Measurements from ENCODE around the gene BABAM2.
"Not testable (repeated sequence)": the region's sequence is repeated elsewhere in the genome, so short reads cannot be mapped to it uniquely, and the experiment has no call there.

Gene BABAM2

DNA sequence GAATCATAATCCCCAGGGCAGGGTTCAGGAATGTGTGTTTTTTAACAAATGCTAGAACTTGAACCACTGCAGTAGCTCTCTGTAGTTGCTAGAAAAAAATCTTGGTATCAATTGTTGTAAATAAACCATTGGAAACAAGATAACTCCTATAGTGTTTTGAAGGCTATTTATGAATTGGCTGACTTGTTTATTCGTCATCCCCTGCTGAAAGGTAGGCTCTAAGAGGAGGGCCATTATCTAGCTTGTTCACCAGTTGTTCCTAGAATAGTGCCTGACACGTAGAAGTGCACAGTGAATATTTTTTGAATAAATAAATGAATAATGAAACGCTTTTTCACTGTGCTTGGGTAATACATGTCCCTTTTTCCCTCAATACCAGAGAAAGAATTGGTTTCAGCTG is 211.4 kb downstream of the BABAM2 start:
- TF ChIP-seq POLR2A (IDR thresholded peaks at IDR 0.05; ENCODE audit: extremely low read depth, insufficient read length) (no peak), MYC (IDR thresholded peaks at IDR 0.05; ENCODE audit: low read depth, low read length) (no peak)
- TF ChIP-seq, protein P1, sequence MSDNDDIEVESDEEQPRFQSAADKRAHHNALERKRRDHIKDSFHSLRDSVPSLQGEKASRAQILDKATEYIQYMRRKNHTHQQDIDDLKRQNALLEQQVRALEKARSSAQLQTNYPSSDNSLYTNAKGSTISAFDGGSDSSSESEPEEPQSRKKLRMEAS (IDR thresholded peaks at IDR 0.05; ENCODE audit: low read depth, low read length), result no peak
- TF ChIP-seq, protein P2, sequence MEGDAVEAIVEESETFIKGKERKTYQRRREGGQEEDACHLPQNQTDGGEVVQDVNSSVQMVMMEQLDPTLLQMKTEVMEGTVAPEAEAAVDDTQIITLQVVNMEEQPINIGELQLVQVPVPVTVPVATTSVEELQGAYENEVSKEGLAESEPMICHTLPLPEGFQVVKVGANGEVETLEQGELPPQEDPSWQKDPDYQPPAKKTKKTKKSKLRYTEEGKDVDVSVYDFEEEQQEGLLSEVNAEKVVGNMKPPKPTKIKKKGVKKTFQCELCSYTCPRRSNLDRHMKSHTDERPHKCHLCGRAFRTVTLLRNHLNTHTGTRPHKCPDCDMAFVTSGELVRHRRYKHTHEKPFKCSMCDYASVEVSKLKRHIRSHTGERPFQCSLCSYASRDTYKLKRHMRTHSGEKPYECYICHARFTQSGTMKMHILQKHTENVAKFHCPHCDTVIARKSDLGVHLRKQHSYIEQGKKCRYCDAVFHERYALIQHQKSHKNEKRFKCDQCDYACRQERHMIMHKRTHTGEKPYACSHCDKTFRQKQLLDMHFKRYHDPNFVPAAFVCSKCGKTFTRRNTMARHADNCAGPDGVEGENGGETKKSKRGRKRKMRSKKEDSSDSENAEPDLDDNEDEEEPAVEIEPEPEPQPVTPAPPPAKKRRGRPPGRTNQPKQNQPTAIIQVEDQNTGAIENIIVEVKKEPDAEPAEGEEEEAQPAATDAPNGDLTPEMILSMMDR (IDR thresholded peaks at IDR 0.05; ENCODE audit: low read depth, low read length), result no peak
- H3K4me3 ChIP-seq (ENCODE audit: low read depth, low read length), result no peak overlapping the region
- no peak for DNase-seq (ENCODE audit: low read depth)

- no peak for DNase-seq (ENCODE audit: low read depth)
- TF ChIP-seq, protein P1 (IDR thresholded peaks at IDR 0.05; ENCODE audit: low read depth, low read length), result no peak
- no peak for TF ChIP-seq POLR2A (IDR thresholded peaks at IDR 0.05; ENCODE audit: extremely low read depth, insufficient read length)
- TF ChIP-seq, protein P2 (IDR thresholded peaks at IDR 0.05; ENCODE audit: low read depth, low read length), result no peak
- TF ChIP-seq MYC (IDR thresholded peaks at IDR 0.05; ENCODE audit: low read depth, low read length), result no peak
- H3K4me3 ChIP-seq (ENCODE audit: low read depth, low read length), result no peak overlapping the region
Measured at GRCh38 chr2:28102455-28102874, 211.9 kb downstream of the BABAM2 start.

- DNase-seq (ENCODE audit: low read depth), result no peak
- no peak overlapping the region for H3K4me3 ChIP-seq (ENCODE audit: low read depth, low read length)
- TF ChIP-seq, protein P2 (IDR thresholded peaks at IDR 0.05; ENCODE audit: low read depth, low read length), result no peak
- TF ChIP-seq, protein P1 (IDR thresholded peaks at IDR 0.05; ENCODE audit: low read depth, low read length), result no peak
- TF ChIP-seq MYC (IDR thresholded peaks at IDR 0.05; ENCODE audit: low read depth, low read length), result no peak
- no peak for TF ChIP-seq POLR2A (IDR thresholded peaks at IDR 0.05; ENCODE audit: extremely low read depth, insufficient read length)
Measured at GRCh38 chr2:28103611-28104010, 213.1 kb downstream of the BABAM2 start.

GRCh38 chr2:28108143-28108542 is 217.6 kb downstream of the BABAM2 start:
- no peak for TF ChIP-seq MYC (IDR thresholded peaks at IDR 0.05; ENCODE audit: low read depth, low read length)
- TF ChIP-seq POLR2A (IDR thresholded peaks at IDR 0.05; ENCODE audit: extremely low read depth, insufficient read length), result no peak
- TF ChIP-seq, protein P1 (IDR thresholded peaks at IDR 0.05; ENCODE audit: low read depth, low read length), result no peak
- TF ChIP-seq, protein P2 (IDR thresholded peaks at IDR 0.05; ENCODE audit: low read depth, low read length), result no peak
- no peak for DNase-seq (ENCODE audit: low read depth)
- no peak overlapping the region for H3K4me3 ChIP-seq (ENCODE audit: low read depth, low read length)

DNA sequence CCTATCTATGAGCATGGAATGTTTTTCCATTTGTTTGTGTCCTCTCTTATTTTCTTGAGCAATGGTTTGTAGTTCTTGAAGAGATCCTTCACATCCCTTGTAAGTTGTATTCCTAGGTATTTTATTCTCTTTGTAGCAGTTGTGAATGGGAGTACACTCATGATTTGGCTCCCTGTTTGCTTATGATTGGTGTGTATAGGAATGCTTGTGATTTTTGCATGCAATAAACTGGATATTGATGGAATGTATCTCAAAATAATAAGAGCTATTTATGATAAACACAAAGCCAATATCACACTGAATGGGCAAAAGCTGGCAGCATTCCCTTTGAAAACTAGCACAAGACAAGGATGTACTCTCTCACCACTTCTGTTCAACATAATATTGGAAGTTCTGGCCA is 223.2 kb downstream of the BABAM2 start:
- H3K4me3 ChIP-seq (ENCODE audit: low read depth, low read length); DNase-seq (ENCODE audit: low read depth): not testable (repeated sequence)

DNA sequence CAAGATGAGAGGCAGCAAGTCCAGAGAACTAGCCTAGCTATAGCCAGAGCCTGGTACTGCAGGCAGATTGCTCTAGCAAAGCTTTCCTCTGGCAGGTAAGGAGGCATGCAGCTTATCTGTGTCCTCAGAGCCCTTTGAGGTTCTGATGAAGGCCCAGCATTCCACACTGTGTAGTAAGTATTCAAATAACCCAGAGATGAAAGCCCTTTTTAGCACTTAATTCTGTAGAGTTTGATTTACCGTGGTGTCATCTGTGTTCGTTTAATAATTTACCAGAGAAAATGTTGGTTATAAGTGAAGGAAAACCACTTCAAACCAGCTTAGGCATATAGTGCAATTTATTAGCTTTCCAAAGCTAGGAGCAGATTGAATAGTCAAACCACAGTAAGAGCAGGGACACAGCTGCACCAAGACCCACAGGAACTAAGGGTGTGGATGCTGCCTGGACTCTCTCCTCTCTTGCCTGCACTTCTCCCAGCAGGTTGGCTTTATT is 226.6 kb downstream of the BABAM2 start:
- TF ChIP-seq POLR2A (IDR thresholded peaks at IDR 0.05; ENCODE audit: extremely low read depth, insufficient read length) (no peak), MYC (IDR thresholded peaks at IDR 0.05; ENCODE audit: low read depth, low read length) (no peak)
- TF ChIP-seq, protein P2 (IDR thresholded peaks at IDR 0.05; ENCODE audit: low read depth, low read length), result no peak
- DNase-seq (ENCODE audit: low read depth), result no peak

More for the DNA sequence above, 226.6 kb downstream of the BABAM2 start:
- H3K4me3 ChIP-seq (ENCODE audit: low read depth, low read length), result no peak overlapping the region
